EL (cell line): ENCODE data around the gene FNDC3B.
A peak's percentile ranks its signal among the peaks of the same experiment; 100 is the strongest.

Source experiments
- DNase-seq: peaks from one replicate; pipeline ENCODE4 v3.0.0-alpha.2; 2016

FNDC3B gene

GRCh38 chr3:172352786-172353185, 313.4 kb downstream of the FNDC3B start:
- no peak for DNase-seq

GRCh38 chr3:172354931-172355499, 315.6 kb downstream of the FNDC3B start:
- no peak for DNase-seq

- DNase-seq = peak; percentile 80
Measured at GRCh38 chr3:172355836-172356235, 316.5 kb downstream of the FNDC3B start.

GRCh38 chr3:172356427-172356826, 317.0 kb downstream of the FNDC3B start:
- DNase-seq = no peak

GRCh38 chr3:172357850-172358754, 318.7 kb downstream of the FNDC3B start:
- DNase-seq = no peak

GRCh38 chr3:172359231-172359630, 319.9 kb downstream of the FNDC3B start:
- DNase-seq = no peak

- no peak for DNase-seq
Measured at GRCh38 chr3:172359996-172360395, 320.6 kb downstream of the FNDC3B start.

GRCh38 chr3:172362583-172362982, 323.2 kb downstream of the FNDC3B start:
- no peak for DNase-seq

GRCh38 chr3:172364374-172365027, 325.1 kb downstream of the FNDC3B start:
- no peak for DNase-seq

GRCh38 chr3:172365028-172365567, 325.7 kb downstream of the FNDC3B start:
- DNase-seq = no peak

- DNase-seq = peak; percentile 85
Measured at GRCh38 chr3:172367205-172368105, 328.1 kb downstream of the FNDC3B start.

GRCh38 chr3:172368556-172368955, 329.2 kb downstream of the FNDC3B start:
- DNase-seq = peak; percentile 34

GRCh38 chr3:172369590-172370259, 330.3 kb downstream of the FNDC3B start:
- no peak for DNase-seq

- DNase-seq = no peak
Measured at GRCh38 chr3:172370419-172370818, 331.0 kb downstream of the FNDC3B start.

GRCh38 chr3:172371544-172371943, 332.2 kb downstream of the FNDC3B start:
- DNase-seq = no peak

GRCh38 chr3:172372895-172373294, 333.5 kb downstream of the FNDC3B start:
- DNase-seq = no peak

GRCh38 chr3:172373912-172374311, 334.5 kb downstream of the FNDC3B start:
- no peak for DNase-seq

GRCh38 chr3:172375206-172375850, 335.9 kb downstream of the FNDC3B start:
- DNase-seq = no peak

GRCh38 chr3:172376402-172376801, 337.0 kb downstream of the FNDC3B start:
- DNase-seq = no peak

GRCh38 chr3:172376881-172377280, 337.5 kb downstream of the FNDC3B start:
- no peak for DNase-seq

GRCh38 chr3:172378439-172378838, 339.1 kb downstream of the FNDC3B start:
- no peak for DNase-seq
